Measurements from ENCODE around the gene RHOB.
"Not testable (repeated sequence)": the region's sequence is repeated elsewhere in the genome, so short reads cannot be mapped to it uniquely, and the experiment has no call there.

The RHOB gene

GRCh38 chr2:20417230-20417821, 29.5 kb upstream of the RHOB start:
- H3K36me3 Mint-ChIP-seq, H3K4me3 Mint-ChIP-seq, H3K9me3 Mint-ChIP-seq: not testable (repeated sequence)

GRCh38 chr2:20418519-20418918, 28.4 kb upstream of the RHOB start:
- no peak for ATAC-seq
- Mint-ChIP-seq H3K27ac (no peak overlapping the region), H3K4me3 (no peak overlapping the region), H3K4me1 (peaks cover 4% of the 10 kb centered on the region), H3K27me3 (no peaks in the 10 kb centered on the region), H3K9me3 (peaks cover 4% of the 10 kb centered on the region), H3K36me3 (no peaks in the 10 kb centered on the region)

More at GRCh38 chr2:20417230-20417821, 29.5 kb upstream of the RHOB start:
- H3K27ac Mint-ChIP-seq, H3K27me3 Mint-ChIP-seq, H3K4me1 Mint-ChIP-seq, ATAC-seq: not testable (repeated sequence)

GRCh38 chr2:20419007-20419576, 27.8 kb upstream of the RHOB start:
- no peaks in the 10 kb centered on the region for H3K27me3 Mint-ChIP-seq
- no peak for ATAC-seq
- H3K36me3 Mint-ChIP-seq, result no peaks in the 10 kb centered on the region
- no peak overlapping the region for H3K27ac Mint-ChIP-seq
- peaks cover 10% of the 10 kb centered on the region for H3K4me1 Mint-ChIP-seq
- no peak overlapping the region for H3K4me3 Mint-ChIP-seq
- peaks cover 4% of the 10 kb centered on the region for H3K9me3 Mint-ChIP-seq

GRCh38 chr2:20419752-20420151, 27.1 kb upstream of the RHOB start:
- H3K36me3 Mint-ChIP-seq, result no peaks in the 10 kb centered on the region
- no peak overlapping the region for H3K27ac Mint-ChIP-seq
- peaks cover 2% of the 10 kb centered on the region for H3K9me3 Mint-ChIP-seq
- no peak for ATAC-seq
- H3K4me3 Mint-ChIP-seq, result no peak overlapping the region
- H3K4me1 Mint-ChIP-seq, result peaks cover 15% of the 10 kb centered on the region
- no peaks in the 10 kb centered on the region for H3K27me3 Mint-ChIP-seq

GRCh38 chr2:20421336-20421987, 25.4 kb upstream of the RHOB start:
- no peaks in the 10 kb centered on the region for H3K9me3 Mint-ChIP-seq
- no peak overlapping the region for H3K27ac Mint-ChIP-seq
- no peak overlapping the region for H3K4me3 Mint-ChIP-seq
- no peak for ATAC-seq
- H3K4me1 Mint-ChIP-seq, result peaks cover 28% of the 10 kb centered on the region
- no peaks in the 10 kb centered on the region for H3K27me3 Mint-ChIP-seq
- H3K36me3 Mint-ChIP-seq, result no peaks in the 10 kb centered on the region

GRCh38 chr2:20421988-20422370, 24.9 kb upstream of the RHOB start:
- no peak for ATAC-seq
- H3K36me3 Mint-ChIP-seq, result no peaks in the 10 kb centered on the region
- no peak overlapping the region for H3K27ac Mint-ChIP-seq

GRCh38 chr2:20422402-20423271, 24.2 kb upstream of the RHOB start:
- H3K36me3 Mint-ChIP-seq, result no peaks in the 10 kb centered on the region

More at GRCh38 chr2:20421988-20422370, 24.9 kb upstream of the RHOB start:
- Mint-ChIP-seq H3K27me3 (no peaks in the 10 kb centered on the region), H3K9me3 (no peaks in the 10 kb centered on the region), H3K4me3 (no peak overlapping the region), H3K4me1 (peaks cover 28% of the 10 kb centered on the region)

GRCh38 chr2:20423359-20423758, 23.5 kb upstream of the RHOB start:
- Mint-ChIP-seq H3K4me3 (no peak overlapping the region), H3K36me3 (no peaks in the 10 kb centered on the region), H3K27me3 (no peaks in the 10 kb centered on the region), H3K9me3 (no peaks in the 10 kb centered on the region), H3K4me1 (peaks cover 33% of the 10 kb centered on the region), H3K27ac (peak overlapping the region; percentile 87)
- no peak for ATAC-seq

More at GRCh38 chr2:20422402-20423271, 24.2 kb upstream of the RHOB start:
- Mint-ChIP-seq H3K4me3 (no peak overlapping the region), H3K4me1 (peaks cover 28% of the 10 kb centered on the region), H3K27ac (peak overlapping the region; percentile 87), H3K9me3 (no peaks in the 10 kb centered on the region), H3K27me3 (no peaks in the 10 kb centered on the region)
- no peak for ATAC-seq

- Mint-ChIP-seq H3K4me3 (no peak overlapping the region), H3K27me3 (no peaks in the 10 kb centered on the region), H3K9me3 (no peaks in the 10 kb centered on the region), H3K4me1 (peaks cover 36% of the 10 kb centered on the region), H3K36me3 (no peaks in the 10 kb centered on the region), H3K27ac (peak overlapping the region; percentile 87)
- ATAC-seq, result no peak
Observed at GRCh38 chr2:20423847-20424246, 23.0 kb upstream of the RHOB start.

- Mint-ChIP-seq H3K4me3 (peak overlapping the region; percentile 48), H3K4me1 (peaks cover 44% of the 10 kb centered on the region), H3K27ac (peak overlapping the region; percentile 87), H3K36me3 (no peaks in the 10 kb centered on the region), H3K27me3 (no peaks in the 10 kb centered on the region), H3K9me3 (no peaks in the 10 kb centered on the region)
- peak; percentile 74 for ATAC-seq
Observed at GRCh38 chr2:20424300-20425290, 22.3 kb upstream of the RHOB start.

- peak; percentile 75 for ATAC-seq
- peak overlapping the region; percentile 48 for H3K4me3 Mint-ChIP-seq
- H3K27me3 Mint-ChIP-seq, result no peaks in the 10 kb centered on the region
- H3K4me1 Mint-ChIP-seq, result peaks cover 52% of the 10 kb centered on the region
- H3K36me3 Mint-ChIP-seq, result no peaks in the 10 kb centered on the region
- peak overlapping the region; percentile 87 for H3K27ac Mint-ChIP-seq
- H3K9me3 Mint-ChIP-seq, result no peaks in the 10 kb centered on the region
Observed at GRCh38 chr2:20425371-20425881, 21.4 kb upstream of the RHOB start.

GRCh38 chr2:20425884-20426283, 21.0 kb upstream of the RHOB start:
- Mint-ChIP-seq H3K36me3 (no peaks in the 10 kb centered on the region), H3K4me3 (no peak overlapping the region), H3K27me3 (no peaks in the 10 kb centered on the region), H3K4me1 (peaks cover 57% of the 10 kb centered on the region), H3K27ac (peak overlapping the region; percentile 87), H3K9me3 (no peaks in the 10 kb centered on the region)
- no peak for ATAC-seq

- no peaks in the 10 kb centered on the region for H3K36me3 Mint-ChIP-seq
- no peak overlapping the region for H3K4me3 Mint-ChIP-seq
- ATAC-seq, result no peak
- no peaks in the 10 kb centered on the region for H3K27me3 Mint-ChIP-seq
- peak overlapping the region; percentile 35 for H3K27ac Mint-ChIP-seq
- H3K9me3 Mint-ChIP-seq, result no peaks in the 10 kb centered on the region
- peaks cover 60% of the 10 kb centered on the region for H3K4me1 Mint-ChIP-seq
Observed at GRCh38 chr2:20427931-20428526, 18.8 kb upstream of the RHOB start.

All from stimulated activated memory B cell treated with anti-CD40 and anti-IgM and Interleukin-4, amounts not matched to agents 10 μg/mL and 1 μg/mL and 100 μg/mL, for 72 hours (primary cell).